Measurements from ENCODE around the gene TRIO.

Gene TRIO

DNA sequence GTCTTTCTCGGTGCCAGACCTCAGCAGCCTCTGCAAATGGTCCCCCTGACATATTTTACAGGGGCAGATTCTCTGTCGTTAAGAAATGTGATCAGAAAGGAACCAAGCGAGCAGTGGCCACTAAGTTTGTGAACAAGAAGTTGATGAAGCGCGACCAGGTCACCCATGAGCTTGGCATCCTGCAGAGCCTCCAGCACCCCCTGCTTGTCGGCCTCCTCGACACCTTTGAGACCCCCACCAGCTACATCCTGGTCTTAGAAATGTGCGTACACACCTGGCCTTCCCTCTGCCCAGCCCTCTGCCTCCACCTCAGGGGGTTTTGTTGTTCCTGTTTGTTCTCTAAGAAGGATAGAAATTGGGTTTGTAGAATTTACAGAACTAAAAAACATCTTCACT is 361.2 kb downstream of the TRIO start:
- no peak overlapping the region for H3K4me3 ChIP-seq (ENCODE audit: low read length)
- TF ChIP-seq EZH2phosphoT487 (IDR thresholded peaks at IDR 0.05; ENCODE audit: borderline replicate concordance, low read length) = no peak
- TF ChIP-seq, protein P1, sequence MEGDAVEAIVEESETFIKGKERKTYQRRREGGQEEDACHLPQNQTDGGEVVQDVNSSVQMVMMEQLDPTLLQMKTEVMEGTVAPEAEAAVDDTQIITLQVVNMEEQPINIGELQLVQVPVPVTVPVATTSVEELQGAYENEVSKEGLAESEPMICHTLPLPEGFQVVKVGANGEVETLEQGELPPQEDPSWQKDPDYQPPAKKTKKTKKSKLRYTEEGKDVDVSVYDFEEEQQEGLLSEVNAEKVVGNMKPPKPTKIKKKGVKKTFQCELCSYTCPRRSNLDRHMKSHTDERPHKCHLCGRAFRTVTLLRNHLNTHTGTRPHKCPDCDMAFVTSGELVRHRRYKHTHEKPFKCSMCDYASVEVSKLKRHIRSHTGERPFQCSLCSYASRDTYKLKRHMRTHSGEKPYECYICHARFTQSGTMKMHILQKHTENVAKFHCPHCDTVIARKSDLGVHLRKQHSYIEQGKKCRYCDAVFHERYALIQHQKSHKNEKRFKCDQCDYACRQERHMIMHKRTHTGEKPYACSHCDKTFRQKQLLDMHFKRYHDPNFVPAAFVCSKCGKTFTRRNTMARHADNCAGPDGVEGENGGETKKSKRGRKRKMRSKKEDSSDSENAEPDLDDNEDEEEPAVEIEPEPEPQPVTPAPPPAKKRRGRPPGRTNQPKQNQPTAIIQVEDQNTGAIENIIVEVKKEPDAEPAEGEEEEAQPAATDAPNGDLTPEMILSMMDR (IDR thresholded peaks at IDR 0.05; ENCODE audit: low read depth, low read length, poor library complexity, severe bottlenecking) = no peak
- no peak overlapping the region for H3K4me2 ChIP-seq (ENCODE audit: low read length)
- no peaks in the 10 kb centered on the region for H3K4me1 ChIP-seq (ENCODE audit: control insufficient read depth, low read length)
- no peaks in the 10 kb centered on the region for H3K27me3 ChIP-seq (ENCODE audit: control insufficient read depth, low read length)
- no peaks in the 10 kb centered on the region for H3K79me2 ChIP-seq (ENCODE audit: control insufficient read depth, low read length)
- no peaks in the 10 kb centered on the region for H4K20me1 ChIP-seq (ENCODE audit: control insufficient read depth, insufficient read depth, low read depth, low read length)
- H3K27ac ChIP-seq (ENCODE audit: low read depth, low read length) = no peak overlapping the region
- H3F3A ChIP-seq (ENCODE audit: control insufficient read depth, insufficient read depth) = no peaks in the 10 kb centered on the region
- H3K9me3 ChIP-seq (ENCODE audit: control insufficient read depth, insufficient read depth, low read length) = no peaks in the 10 kb centered on the region
- H3K36me3 ChIP-seq (ENCODE audit: control insufficient read depth, low read length) = 0 out of 2 replicates have a peak, but pooled peaks cover under 1% of the 10 kb centered on the region
- H3K9me2 ChIP-seq (replicated peaks; ENCODE audit: control insufficient read depth, low read length) = no peaks in the 10 kb centered on the region

DNA sequence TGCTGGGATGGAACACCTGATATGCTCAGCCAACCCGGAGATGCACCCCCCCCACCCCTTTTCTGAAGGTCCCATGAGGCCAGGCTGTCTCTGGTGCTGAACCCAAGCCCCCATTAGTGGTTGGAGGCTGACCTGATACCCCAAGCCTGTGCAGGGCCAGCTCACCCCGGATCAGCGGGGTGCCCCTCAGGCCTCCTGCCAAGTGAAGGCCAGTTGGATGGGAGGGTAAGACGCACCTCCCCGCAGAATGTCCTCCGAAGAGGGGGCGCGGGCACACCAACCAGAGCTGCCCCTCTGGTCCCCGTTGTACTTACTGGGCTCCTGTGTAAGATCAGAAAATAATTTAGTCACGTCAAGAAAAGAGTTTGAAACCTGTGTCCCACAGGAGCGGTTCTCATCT is 361.7 kb downstream of the TRIO start:
- Histone ChIP-seq H3K27me3 (ENCODE audit: control insufficient read depth, low read length) (no peaks in the 10 kb centered on the region), H3K9me2 (replicated peaks; ENCODE audit: control insufficient read depth, low read length) (no peaks in the 10 kb centered on the region), H3K4me2 (ENCODE audit: low read length) (no peak overlapping the region), H3K79me2 (ENCODE audit: control insufficient read depth, low read length) (no peaks in the 10 kb centered on the region), H3K36me3 (ENCODE audit: control insufficient read depth, low read length) (no peaks in the 10 kb centered on the region), H3K9me3 (ENCODE audit: control insufficient read depth, insufficient read depth, low read length) (no peaks in the 10 kb centered on the region), H4K20me1 (ENCODE audit: control insufficient read depth, insufficient read depth, low read depth, low read length) (no peaks in the 10 kb centered on the region), H3K27ac (ENCODE audit: low read depth, low read length) (no peak overlapping the region), H3F3A (ENCODE audit: control insufficient read depth, insufficient read depth) (no peaks in the 10 kb centered on the region), H3K4me3 (ENCODE audit: low read length) (no peak overlapping the region), H3K4me1 (ENCODE audit: control insufficient read depth, low read length) (no peaks in the 10 kb centered on the region)
- no peak for TF ChIP-seq EZH2phosphoT487 (IDR thresholded peaks at IDR 0.05; ENCODE audit: borderline replicate concordance, low read length)
- TF ChIP-seq, protein P1 (IDR thresholded peaks at IDR 0.05; ENCODE audit: low read depth, low read length, poor library complexity, severe bottlenecking) = no peak

DNA sequence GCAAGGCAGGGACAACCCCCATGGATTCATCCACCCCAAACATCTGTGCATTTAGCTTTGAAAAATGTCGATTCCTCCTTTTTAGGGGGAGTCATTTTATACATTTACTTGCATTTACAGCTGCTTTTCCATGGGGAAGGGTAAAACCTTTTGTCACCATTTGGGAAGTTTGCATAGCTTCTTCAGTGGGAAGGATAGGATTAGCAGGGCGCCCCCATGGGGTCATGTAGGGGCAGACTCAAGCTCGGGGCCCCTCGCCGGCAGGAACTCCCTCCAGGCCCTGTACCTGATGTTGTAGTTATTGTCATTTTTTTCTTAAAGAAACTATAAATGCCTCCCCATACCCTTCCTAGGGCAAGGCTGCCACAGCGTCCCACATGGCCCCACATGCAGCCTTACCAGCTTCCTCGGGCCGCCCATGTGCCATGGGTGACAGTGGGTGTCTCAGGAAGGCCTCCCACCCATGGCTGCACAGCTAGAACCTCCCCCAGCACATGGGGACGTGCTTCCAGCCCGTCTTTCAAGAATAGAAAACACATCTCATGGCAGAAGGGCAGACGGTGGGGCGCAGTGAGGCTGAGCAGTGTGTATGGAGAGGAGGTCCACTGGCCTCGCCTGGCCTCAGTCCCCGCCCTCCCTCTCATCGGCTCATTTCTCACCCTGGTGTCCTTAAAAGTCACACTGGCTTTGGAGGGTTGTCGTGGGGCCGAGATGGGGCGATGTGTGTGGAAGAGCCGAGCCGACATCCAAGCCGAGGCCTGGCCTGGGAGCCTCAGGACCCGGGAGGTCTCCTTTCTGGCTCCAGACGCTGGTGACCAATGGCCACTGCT is 362.4 kb downstream of the TRIO start:
- H3F3A ChIP-seq (ENCODE audit: control insufficient read depth, insufficient read depth) = no peaks in the 10 kb centered on the region
- no peak overlapping the region for H3K4me3 ChIP-seq (ENCODE audit: low read length)
- H3K36me3 ChIP-seq (ENCODE audit: control insufficient read depth, low read length) = no peaks in the 10 kb centered on the region
- no peaks in the 10 kb centered on the region for H3K4me1 ChIP-seq (ENCODE audit: control insufficient read depth, low read length)
- TF ChIP-seq, protein P1 (IDR thresholded peaks at IDR 0.05; ENCODE audit: low read depth, low read length, poor library complexity, severe bottlenecking) = peak; percentile 28
- no peak for TF ChIP-seq EZH2phosphoT487 (IDR thresholded peaks at IDR 0.05; ENCODE audit: borderline replicate concordance, low read length)
- H3K79me2 ChIP-seq (ENCODE audit: control insufficient read depth, low read length) = no peaks in the 10 kb centered on the region
- no peaks in the 10 kb centered on the region for H3K9me3 ChIP-seq (ENCODE audit: control insufficient read depth, insufficient read depth, low read length)
- H3K27me3 ChIP-seq (ENCODE audit: control insufficient read depth, low read length) = no peaks in the 10 kb centered on the region
- no peaks in the 10 kb centered on the region for H3K9me2 ChIP-seq (replicated peaks; ENCODE audit: control insufficient read depth, low read length)
- no peaks in the 10 kb centered on the region for H4K20me1 ChIP-seq (ENCODE audit: control insufficient read depth, insufficient read depth, low read depth, low read length)
- H3K4me2 ChIP-seq (ENCODE audit: low read length) = no peak overlapping the region
- no peak overlapping the region for H3K27ac ChIP-seq (ENCODE audit: low read depth, low read length)
